HG03520 (cell line): Measurements from ENCODE around the gene ADSS1.
A peak's percentile ranks its signal among the peaks of the same experiment; 100 is the strongest.
"Not testable (repeated sequence)": the region's sequence is repeated elsewhere in the genome, so short reads cannot be mapped to it uniquely, and the experiment has no call there.

Source experiments
- ATAC-seq: cut with Tn5 transposase; IDR thresholded peaks from one replicate; pipeline ENCODE4 v1.9.1; 2021; ENCODE audit warnings: mild to moderate bottlenecking, moderate library complexity; ENCODE audit not compliant: unreplicated experiment

Gene ADSS1

DNA sequence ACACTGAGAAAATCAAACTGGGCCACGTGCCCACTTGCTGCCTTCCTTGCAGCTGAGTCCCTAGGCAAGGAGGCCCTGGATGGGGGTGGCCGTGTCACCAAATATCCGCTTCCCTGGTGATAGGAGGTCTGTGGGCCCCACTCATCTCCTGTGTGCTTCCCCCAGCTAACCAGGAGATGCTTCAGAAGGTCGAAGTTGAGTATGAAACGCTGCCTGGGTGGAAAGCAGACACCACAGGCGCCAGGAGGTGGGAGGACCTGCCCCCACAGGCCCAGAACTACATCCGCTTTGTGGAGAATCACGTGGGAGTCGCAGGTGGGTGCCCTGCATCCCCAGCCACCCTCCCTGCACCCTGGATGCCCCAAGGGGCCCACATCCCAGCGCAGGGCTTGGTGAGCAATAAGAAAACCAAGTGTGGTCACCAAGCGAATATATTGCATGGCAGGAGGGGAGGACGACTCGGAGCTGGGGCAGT, 22.1 kb downstream of the ADSS1 start:
- no peak for ATAC-seq

DNA sequence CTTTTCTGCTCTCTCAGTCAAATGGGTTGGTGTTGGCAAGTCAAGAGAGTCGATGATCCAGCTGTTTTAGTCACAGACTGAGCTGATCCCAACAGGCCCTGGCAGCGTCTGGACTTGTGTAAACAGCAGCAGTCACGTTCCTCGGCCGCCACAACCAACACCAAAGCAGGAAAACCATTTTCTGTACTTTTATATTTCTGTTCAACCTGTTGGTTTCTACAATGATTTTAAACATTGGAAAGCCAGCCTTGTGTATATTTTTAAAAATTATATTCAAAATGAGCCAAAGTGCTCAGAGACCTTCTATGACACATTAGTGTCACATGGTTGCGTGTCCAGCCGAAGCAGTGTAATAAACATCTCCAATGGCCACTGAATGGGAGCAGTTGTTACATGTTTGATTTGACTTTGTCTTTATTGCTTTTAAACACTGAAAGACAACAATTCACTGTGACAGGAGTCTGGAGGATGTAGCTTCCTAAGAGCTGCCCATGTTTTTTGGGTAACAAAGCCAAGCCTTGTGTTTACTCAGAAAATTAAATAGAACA, 23.0 kb downstream of the ADSS1 start:
- ATAC-seq: no peak

- no peak for ATAC-seq
Observed at GRCh38 chr14:104747876-104748275, 23.8 kb downstream of the ADSS1 start.

DNA sequence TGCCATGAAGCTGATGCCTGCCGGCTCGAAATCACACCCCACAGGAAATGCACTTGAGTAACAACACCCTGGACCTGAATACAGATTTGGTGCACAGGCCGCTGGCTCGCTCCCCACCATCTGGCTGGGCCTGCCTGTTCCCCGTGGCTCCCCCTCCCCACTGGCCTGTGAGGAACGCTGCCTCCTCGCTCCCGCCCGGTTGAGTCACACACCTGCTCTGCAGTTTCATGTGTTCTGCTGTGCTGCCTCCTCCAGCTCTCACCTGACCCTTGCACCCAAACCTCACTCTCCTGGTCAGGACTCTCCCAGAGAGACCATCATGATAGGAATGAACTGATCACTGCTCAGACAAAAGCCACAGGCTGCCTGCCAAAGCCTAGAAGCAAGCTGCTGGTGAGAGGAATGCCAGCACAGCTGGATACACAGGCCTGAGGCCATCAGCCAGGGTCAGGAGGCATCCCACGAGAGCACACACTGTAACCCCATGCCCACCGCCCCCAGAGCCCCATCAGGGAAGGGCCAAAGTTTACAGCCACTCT, 25.2 kb downstream of the ADSS1 start:
- ATAC-seq: no peak

DNA sequence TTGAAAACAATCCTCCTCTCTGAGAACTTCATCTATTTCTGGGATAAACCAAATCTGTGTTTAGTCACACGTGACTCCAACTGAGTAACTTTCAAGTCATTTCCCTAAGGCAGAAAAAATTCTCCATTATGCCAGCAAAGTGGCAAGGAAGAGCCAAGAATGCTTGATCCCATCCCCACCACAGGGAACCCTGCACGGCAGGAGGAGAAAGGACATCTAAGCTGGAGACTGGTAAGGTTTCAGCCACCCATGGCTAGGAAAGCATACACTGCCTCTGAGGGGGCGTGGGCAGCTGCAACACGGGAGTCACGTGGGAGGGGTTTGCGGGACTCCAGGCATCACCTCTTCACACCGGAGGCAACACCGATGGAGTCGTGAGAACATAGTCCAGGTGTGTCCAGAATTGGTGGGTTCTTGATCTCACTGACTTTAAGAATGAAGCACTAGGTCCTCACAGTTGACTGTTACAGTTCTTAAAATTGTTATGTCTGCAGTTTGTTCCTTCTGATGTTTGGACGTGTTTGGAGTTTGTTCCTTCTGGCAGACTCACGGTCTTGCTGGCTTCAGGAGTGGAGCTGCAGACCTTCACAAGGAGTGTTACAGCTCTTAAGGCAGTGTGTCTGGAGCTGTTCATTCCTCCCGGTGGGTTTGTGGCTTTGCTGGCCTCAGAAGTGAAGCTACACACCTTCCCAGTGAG, 26.2 kb downstream of the ADSS1 start:
- ATAC-seq: no peak

GRCh38 chr14:104750753-104751057, 26.7 kb downstream of the ADSS1 start:
- not testable (repeated sequence) for ATAC-seq

GRCh38 chr14:104751539-104752422, 27.8 kb downstream of the ADSS1 start:
- no peak for ATAC-seq

DNA sequence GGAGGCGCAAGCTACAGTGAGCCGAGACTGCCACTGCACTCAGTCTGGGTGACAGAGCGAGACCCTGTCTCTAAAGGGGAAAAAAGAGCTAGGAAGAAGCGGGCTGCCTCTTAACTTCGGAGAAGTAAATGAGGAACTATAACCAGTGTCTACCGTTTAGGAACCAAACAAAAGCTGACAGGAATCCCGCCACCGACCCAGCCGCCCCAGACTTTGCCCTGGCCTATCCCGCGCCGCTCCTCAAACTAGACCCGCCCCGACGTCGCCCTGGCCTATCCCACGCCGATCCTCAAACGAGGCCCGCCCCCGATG, 28.4 kb downstream of the ADSS1 start:
- peak; percentile 2 for ATAC-seq

GRCh38 chr14:104752735-104753527, 28.9 kb downstream of the ADSS1 start, which contains the start of gene SIVA1:
SIVA1 (plus strand) TSS chr14:104753147; CDS start chr14:104753202, 55 bp downstream.
- ATAC-seq: peak; percentile 87

DNA sequence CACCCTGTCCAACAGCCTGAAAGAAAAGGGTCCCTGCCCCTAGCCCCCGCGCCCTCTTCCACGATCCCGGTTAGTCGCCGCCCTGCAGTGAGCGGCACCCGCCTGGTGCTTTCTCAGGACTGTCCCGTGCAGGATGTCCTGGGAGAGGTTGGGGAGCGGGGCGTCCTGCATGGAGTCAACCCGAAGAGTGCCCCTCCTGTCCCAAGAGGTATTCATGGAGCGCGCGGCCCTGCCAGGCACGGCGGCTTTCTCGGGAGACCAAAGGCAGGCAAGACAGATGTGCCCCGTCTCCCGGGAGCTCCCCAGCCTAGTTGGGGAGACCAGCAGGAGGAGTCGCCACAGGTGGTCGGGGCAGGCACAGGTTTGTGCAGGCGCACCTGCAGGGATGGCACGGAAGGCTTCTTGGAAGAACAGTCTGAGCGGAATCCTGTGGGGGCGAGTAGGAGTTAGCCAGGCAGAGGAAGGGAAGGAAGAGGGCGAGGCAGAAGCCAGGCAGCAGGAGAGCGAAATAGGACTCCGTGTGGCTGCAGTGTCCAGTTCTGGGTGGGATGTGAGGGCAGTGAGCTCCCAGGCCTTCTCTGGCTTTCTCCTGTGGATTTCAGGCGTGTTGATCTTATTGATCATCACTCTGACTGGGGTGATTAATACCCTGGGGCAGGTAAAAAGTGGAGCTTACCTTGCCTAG, 29.6 kb downstream of the ADSS1 start:
- no peak for ATAC-seq

DNA sequence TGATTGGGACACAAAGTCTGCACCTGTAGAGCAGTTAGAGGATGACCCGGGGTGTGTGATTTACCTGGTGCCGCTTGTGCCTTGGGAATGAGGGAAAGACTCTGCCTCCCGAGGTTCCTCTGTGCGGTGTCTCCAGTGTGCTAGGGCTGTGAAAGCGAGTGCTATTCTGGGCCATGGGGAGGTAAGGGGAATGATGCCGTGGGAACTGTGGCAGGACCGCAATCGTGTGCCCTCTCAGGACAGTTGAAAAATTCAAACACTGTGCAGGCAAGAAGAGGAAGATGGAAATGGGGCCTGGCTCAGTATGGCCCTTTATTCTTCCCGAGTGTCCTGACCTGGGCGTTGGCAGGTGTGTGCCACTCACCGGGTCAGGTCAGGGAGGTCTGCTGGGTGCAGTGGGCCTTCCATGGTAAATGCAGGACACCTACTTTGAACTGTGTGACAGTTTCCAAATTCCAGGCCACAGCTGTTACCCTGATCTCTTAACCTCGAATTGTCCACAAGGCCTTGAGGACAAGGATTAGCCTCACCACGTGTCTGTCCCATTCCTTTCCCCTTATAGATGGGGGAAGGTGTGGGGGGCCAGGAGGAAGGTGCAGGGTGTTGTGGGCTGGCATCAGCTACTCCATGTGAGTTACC, 30.3 kb downstream of the ADSS1 start:
- no peak for ATAC-seq

- ATAC-seq: no peak
Observed at GRCh38 chr14:104755621-104756020, 31.6 kb downstream of the ADSS1 start.

DNA sequence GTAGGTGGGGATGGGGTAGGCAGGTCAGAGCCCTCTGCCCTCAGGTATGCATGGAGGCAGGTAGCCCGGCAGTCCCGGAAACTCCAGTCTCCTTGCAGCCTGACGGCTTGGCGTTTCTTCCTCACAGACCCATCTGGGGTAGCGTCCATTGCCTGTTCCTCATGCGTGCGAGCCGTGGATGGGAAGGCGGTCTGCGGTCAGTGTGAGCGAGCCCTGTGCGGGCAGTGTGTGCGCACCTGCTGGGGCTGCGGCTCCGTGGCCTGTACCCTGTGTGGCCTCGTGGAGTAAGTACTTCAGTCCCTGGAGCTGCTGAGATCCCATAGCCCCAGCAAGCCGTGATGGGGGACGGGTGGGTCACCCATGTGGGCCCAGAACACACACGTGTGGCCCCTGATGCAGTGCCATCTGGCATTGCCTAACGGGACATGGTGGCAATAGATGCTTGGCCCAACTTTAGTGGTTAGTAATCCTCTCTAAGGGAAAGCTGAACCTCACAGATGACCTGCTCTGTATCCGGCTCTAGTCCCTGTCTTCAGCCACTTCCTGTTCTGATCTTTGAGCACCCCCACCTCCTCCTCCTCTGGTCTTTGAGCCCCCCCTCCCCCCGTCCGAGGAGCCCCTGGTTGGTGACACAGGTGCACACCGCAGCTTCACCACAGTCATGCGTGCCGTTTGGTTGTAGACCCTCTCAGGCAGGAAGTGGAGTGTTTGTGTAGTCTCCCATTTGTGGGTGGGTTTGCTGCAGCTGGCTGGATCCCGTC, 32.6 kb downstream of the ADSS1 start:
- ATAC-seq: no peak

DNA sequence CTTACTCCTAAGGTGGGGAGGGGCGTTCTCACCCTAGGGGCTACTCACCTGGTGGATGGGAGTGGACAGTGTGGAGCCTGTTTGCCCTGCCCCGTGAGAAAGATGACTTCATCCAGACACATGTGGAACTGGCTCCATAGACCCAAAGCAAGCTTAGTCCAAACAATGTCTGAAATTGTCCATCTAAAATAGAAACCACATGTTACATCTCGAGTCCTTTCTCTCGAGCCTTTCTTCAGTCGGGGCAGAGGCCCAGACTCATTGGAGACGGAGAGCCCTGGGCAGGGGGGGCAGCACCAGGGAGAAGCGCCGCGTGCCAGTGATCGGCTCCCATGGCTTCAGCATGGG, 33.2 kb downstream of the ADSS1 start:
- ATAC-seq: no peak

DNA sequence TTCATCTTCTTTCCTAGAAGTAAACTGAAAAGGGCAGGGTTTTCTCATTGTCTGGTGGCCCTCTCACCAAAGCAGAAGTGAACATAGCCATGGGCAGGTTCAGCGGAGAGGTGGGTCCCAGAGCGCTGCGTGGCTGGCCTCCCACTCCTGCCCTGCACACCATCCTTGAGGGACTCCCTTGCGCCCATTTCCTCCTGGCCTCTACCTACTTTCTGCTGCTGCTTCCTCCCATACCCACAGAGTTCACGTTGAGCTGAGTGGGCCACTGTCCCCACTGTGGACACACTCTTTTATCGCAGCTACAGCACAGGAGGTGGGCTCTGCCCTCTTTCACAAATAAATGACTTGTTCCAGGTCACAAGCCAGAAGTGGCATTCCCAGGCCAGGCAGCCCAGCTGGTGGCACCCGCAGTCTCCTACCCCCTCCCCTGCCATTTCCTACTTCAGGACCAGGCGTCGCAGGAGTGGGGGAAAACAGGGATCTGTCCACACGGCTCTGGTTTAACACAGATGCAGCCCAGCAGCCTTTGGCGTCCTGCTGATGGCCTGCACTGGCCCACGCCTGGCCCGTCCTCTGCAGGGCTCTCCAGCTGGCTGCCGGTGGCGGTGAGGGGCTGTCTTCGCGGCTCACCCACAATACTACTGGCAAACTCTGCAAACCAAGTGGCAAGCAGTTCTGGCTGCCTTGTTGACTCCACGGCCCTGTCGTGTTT, 33.8 kb downstream of the ADSS1 start:
- ATAC-seq: no peak

DNA sequence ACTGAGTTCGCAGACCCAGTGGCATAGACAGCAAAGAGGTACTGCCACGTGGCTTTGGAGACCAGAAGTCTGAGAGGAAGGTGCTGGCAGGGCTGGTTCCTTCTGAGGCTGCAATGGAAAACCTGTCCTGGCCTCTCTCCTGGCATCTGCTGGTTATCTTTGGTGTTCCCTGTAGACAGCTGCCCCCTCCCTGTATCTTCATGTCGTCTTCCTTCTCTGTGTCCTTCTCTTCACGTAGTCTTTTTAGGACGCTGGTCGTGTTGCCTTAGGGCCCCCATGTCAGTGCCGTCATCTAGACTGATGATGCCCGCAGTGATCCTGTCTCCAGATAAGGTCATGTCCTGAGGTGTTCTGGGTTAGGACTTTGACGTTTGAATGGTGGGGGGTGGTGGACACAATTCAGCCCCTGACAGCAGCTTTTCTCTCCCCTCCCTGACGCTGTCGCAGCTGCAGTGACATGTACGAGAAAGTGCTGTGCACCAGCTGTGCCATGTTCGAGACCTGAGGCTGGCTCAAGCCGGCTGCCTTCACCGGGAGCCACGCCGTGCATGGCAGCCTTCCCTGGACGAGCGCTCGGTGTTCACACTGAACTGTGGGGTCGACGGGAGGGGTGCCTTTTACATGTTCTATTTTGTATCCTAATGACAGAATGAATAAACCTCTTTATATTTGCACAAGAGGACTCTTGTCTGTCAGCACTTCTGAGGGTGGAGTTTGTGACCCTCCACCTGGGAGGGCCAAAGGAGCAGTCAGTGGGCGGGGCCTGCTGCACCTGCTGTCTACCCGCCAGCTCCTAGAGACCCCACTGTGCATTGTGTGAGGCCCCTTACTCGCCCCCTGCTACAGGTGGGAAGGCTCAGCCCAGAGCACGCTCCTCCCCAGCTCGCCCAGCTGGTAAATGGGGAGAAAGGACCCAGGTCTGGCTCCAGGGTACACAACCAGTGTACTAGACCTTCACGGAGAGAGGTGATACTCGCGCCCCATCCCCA, 35.2 kb downstream of the ADSS1 start:
- no peak for ATAC-seq

GRCh38 chr14:104765517-104765916, 41.5 kb downstream of the ADSS1 start:
- no peak for ATAC-seq
